HepG2 (cell line): ENCODE results near the gene ZMYND10. TPM values are rescaled to one million over a fixed set of nuclear protein-coding genes. Genes with fewer than 3 reads are reported as not detected.
A peak's percentile ranks its signal among the peaks of the same experiment; 100 is the strongest.

ENCODE experiments used
- CENPT ChIP-seq: sonication (generic); formaldehyde crosslinking; IDR thresholded peaks from 2 replicates; pipeline ENCODE4 v1.8.0; 2022; ENCODE audit warnings: low read depth, mild to moderate bottlenecking, moderate library complexity, missing genetic modification reagents
- FOXC1 ChIP-seq: sonication (generic); formaldehyde crosslinking; IDR thresholded peaks from 2 replicates; pipeline ENCODE4 v1.8.0; 2022; ENCODE audit warnings: mild to moderate bottlenecking, missing genetic modification reagents, borderline replicate concordance
- IKZF4 ChIP-seq: sonication (generic); formaldehyde crosslinking; IDR thresholded peaks from 2 replicates; pipeline ENCODE4 v1.5.1; 2020; ENCODE audit warnings: borderline replicate concordance, mild to moderate bottlenecking, low read depth, missing genetic modification reagents; ENCODE audit errors: not compliant biosample characterization
- MAZ ChIP-seq, 2 experiments: sonication (generic) in 1 of 2; formaldehyde crosslinking in 1 of 2; IDR thresholded peaks; 2 replicates each; pipeline versions ENCODE4 v1.5.0 to v1.6.1; 2012 to 2020; ENCODE audit warnings: low read depth in 2 of 2, mild to moderate bottlenecking in 2 of 2, borderline replicate concordance in 1 of 2, improper control_type of control experiment in 1 of 2, low read length in 1 of 2, missing genetic modification reagents in 1 of 2, moderate library complexity in 1 of 2
- PHF8 ChIP-seq: sonication (generic); formaldehyde crosslinking; IDR thresholded peaks from 2 replicates; pipeline ENCODE4 v1.5.0; 2020; ENCODE audit warnings: missing genetic modification reagents
- ZC3H13 ChIP-seq: sonication (generic); formaldehyde crosslinking; IDR thresholded peaks from 2 replicates; pipeline ENCODE4 v1.8.1; 2023; ENCODE audit warnings: mild to moderate bottlenecking, missing genetic modification reagents, moderate library complexity
- ZMYM3 ChIP-seq: sonication (generic); formaldehyde crosslinking; IDR thresholded peaks from 2 replicates; pipeline ENCODE4 v1.5.1; 2020; ENCODE audit warnings: mild to moderate bottlenecking, missing genetic modification reagents
- ZNF136 ChIP-seq: sonication (generic); formaldehyde crosslinking; IDR thresholded peaks from 2 replicates; pipeline ENCODE4 v1.8.1; 2022; ENCODE audit warnings: low read depth, mild to moderate bottlenecking, moderate library complexity, missing genetic modification reagents
- ZNF354B ChIP-seq: sonication (generic); formaldehyde crosslinking; IDR thresholded peaks from 2 replicates; pipeline ENCODE4 v1.8.0; 2022; ENCODE audit warnings: mild to moderate bottlenecking, missing genetic modification reagents
- ZNF644 ChIP-seq: IDR thresholded peaks from 2 replicates; pipeline ENCODE4 v1.6.1; 2016; ENCODE audit warnings: low read depth
- ZNF724P ChIP-seq: sonication (generic); formaldehyde crosslinking; IDR thresholded peaks from 2 replicates; pipeline ENCODE4 v1.8.0; 2022; ENCODE audit warnings: missing genetic modification reagents, borderline replicate concordance
- polyA plus RNA-seq, 8 experiments: library from polyadenylated mRNA; depleted of rRNA in 3 of 8; stranded (reverse) in 7 of 8; unstranded in 1 of 8; fragments of >200 nt; fragmentation: Illumina TruSeq in 4 of 8; extraction: Trizol in 4 of 8; gene quantifications; 2 replicates each; pipeline versions ENCODE4 v1.2.1 to v1.2.3, GENCODE V29; 2011 to 2016; ENCODE audit warnings: low read depth in 4 of 8, missing spikeins in 1 of 8, mixed read lengths in 1 of 8; ENCODE audit not compliant: insufficient read depth in 1 of 8
- total RNA-seq, 5 experiments: library from RNA; depleted of rRNA; stranded (reverse); fragments of >200 nt; fragmentation: Illumina TruSeq; extraction: Trizol; gene quantifications; 2 replicates each; pipeline ENCODE4 v1.2.3, GENCODE V29; 2016; ENCODE audit warnings: low read depth in 1 of 5
- TF ChIP-seq, protein P1 (sequence below): sonication (generic); formaldehyde crosslinking; IDR thresholded peaks from 2 replicates; pipeline ENCODE4 v1.5.1; 2020; ENCODE audit warnings: mild to moderate bottlenecking, missing genetic modification reagents, moderate library complexity
- TF ChIP-seq, protein P2 (sequence below): sonication (generic); formaldehyde crosslinking; IDR thresholded peaks from 2 replicates; pipeline ENCODE4 v1.4.0; 2020; ENCODE audit warnings: mild to moderate bottlenecking, missing genetic modification reagents
- TF ChIP-seq, protein P3 (sequence below): sonication (generic); formaldehyde crosslinking; IDR thresholded peaks from 2 replicates; pipeline ENCODE4 v1.4.0; 2020; ENCODE audit warnings: mild to moderate bottlenecking, missing genetic modification reagents
- TF ChIP-seq, protein P4 (sequence below): sonication (generic); formaldehyde crosslinking; IDR thresholded peaks from 2 replicates; pipeline ENCODE4 v1.8.1; 2023; ENCODE audit warnings: missing genetic modification reagents, inconsistent platforms, borderline replicate concordance

Gene ZMYND10
- total and polyA plus RNA-seq, 2 of the 13 experiments (the other 11 are each of a cell fraction or from before 2014, with no cell fraction given) = 0.60 to 0.74 TPM

DNA sequence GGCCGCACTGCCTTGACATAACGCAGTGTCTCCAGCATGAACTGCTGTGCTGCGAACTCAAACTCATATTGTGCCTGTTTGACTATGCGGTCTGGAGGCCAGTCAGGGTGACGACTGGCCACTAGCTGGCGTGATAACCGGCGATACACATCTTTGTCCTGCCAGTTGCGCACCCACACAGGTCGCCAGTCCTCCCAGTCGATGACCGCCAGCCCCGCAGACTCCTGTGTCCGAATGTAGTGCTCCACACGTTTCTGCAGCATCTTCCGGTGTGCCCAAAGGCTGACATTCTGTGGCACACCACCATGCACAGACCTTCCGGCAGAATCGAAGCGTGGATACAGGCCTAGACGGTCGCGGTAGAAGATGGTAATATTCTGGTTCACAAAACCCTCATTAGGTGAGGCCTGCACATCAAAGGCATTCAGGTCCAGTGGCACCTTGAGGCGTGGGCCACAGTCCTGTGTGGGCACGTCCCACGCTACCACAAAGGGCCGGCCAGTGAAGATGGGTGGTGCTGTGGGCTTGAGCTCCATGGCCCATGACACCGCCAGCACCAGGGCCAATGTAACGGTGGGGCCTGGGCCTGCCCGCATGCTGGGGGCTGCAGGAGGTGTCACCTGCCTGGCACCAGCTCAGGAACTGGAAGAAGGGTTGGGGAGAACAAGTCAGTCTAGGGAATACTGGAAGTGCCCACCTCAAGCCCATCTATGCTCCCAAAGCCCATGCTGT, 25.5 kb downstream of the ZMYND10 start (continued):
- TF ChIP-seq, protein P1, sequence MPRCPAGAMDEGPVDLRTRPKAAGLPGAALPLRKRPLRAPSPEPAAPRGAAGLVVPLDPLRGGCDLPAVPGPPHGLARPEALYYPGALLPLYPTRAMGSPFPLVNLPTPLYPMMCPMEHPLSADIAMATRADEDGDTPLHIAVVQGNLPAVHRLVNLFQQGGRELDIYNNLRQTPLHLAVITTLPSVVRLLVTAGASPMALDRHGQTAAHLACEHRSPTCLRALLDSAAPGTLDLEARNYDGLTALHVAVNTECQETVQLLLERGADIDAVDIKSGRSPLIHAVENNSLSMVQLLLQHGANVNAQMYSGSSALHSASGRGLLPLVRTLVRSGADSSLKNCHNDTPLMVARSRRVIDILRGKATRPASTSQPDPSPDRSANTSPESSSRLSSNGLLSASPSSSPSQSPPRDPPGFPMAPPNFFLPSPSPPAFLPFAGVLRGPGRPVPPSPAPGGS = no peak
- no peak for TF ChIP-seq PHF8 (CRISPR knock-in tag)
- TF ChIP-seq, protein P2, sequence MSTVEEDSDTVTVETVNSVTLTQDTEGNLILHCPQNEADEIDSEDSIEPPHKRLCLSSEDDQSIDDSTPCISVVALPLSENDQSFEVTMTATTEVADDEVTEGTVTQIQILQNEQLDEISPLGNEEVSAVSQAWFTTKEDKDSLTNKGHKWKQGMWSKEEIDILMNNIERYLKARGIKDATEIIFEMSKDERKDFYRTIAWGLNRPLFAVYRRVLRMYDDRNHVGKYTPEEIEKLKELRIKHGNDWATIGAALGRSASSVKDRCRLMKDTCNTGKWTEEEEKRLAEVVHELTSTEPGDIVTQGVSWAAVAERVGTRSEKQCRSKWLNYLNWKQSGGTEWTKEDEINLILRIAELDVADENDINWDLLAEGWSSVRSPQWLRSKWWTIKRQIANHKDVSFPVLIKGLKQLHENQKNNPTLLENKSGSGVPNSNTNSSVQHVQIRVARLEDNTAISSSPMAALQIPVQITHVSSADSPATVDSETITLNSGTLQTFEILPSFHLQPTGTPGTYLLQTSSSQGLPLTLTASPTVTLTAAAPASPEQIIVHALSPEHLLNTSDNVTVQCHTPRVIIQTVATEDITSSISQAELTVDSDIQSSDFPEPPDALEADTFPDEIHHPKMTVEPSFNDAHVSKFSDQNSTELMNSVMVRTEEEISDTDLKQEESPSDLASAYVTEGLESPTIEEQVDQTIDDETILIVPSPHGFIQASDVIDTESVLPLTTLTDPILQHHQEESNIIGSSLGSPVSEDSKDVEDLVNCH (CRISPR knock-in tag) = no peak
- no peak for TF ChIP-seq ZNF354B (CRISPR knock-in tag)
- no peak for TF ChIP-seq ZNF724P
- no peak for TF ChIP-seq ZNF644 (CRISPR knock-in tag)
- TF ChIP-seq ZNF136 = no peak
- TF ChIP-seq ZC3H13 = no peak
- no peak for TF ChIP-seq MAZ (IDR thresholded peaks at IDR 0.05; ENCODE audit: borderline replicate concordance, low read depth, low read length)
- TF ChIP-seq MAZ (CRISPR knock-in tag; IDR thresholded peaks at IDR 0.05; ENCODE audit: low read depth) = no peak
- TF ChIP-seq CENPT = no peak
- TF ChIP-seq IKZF4 (CRISPR knock-in tag) = no peak
- TF ChIP-seq, protein P3, sequence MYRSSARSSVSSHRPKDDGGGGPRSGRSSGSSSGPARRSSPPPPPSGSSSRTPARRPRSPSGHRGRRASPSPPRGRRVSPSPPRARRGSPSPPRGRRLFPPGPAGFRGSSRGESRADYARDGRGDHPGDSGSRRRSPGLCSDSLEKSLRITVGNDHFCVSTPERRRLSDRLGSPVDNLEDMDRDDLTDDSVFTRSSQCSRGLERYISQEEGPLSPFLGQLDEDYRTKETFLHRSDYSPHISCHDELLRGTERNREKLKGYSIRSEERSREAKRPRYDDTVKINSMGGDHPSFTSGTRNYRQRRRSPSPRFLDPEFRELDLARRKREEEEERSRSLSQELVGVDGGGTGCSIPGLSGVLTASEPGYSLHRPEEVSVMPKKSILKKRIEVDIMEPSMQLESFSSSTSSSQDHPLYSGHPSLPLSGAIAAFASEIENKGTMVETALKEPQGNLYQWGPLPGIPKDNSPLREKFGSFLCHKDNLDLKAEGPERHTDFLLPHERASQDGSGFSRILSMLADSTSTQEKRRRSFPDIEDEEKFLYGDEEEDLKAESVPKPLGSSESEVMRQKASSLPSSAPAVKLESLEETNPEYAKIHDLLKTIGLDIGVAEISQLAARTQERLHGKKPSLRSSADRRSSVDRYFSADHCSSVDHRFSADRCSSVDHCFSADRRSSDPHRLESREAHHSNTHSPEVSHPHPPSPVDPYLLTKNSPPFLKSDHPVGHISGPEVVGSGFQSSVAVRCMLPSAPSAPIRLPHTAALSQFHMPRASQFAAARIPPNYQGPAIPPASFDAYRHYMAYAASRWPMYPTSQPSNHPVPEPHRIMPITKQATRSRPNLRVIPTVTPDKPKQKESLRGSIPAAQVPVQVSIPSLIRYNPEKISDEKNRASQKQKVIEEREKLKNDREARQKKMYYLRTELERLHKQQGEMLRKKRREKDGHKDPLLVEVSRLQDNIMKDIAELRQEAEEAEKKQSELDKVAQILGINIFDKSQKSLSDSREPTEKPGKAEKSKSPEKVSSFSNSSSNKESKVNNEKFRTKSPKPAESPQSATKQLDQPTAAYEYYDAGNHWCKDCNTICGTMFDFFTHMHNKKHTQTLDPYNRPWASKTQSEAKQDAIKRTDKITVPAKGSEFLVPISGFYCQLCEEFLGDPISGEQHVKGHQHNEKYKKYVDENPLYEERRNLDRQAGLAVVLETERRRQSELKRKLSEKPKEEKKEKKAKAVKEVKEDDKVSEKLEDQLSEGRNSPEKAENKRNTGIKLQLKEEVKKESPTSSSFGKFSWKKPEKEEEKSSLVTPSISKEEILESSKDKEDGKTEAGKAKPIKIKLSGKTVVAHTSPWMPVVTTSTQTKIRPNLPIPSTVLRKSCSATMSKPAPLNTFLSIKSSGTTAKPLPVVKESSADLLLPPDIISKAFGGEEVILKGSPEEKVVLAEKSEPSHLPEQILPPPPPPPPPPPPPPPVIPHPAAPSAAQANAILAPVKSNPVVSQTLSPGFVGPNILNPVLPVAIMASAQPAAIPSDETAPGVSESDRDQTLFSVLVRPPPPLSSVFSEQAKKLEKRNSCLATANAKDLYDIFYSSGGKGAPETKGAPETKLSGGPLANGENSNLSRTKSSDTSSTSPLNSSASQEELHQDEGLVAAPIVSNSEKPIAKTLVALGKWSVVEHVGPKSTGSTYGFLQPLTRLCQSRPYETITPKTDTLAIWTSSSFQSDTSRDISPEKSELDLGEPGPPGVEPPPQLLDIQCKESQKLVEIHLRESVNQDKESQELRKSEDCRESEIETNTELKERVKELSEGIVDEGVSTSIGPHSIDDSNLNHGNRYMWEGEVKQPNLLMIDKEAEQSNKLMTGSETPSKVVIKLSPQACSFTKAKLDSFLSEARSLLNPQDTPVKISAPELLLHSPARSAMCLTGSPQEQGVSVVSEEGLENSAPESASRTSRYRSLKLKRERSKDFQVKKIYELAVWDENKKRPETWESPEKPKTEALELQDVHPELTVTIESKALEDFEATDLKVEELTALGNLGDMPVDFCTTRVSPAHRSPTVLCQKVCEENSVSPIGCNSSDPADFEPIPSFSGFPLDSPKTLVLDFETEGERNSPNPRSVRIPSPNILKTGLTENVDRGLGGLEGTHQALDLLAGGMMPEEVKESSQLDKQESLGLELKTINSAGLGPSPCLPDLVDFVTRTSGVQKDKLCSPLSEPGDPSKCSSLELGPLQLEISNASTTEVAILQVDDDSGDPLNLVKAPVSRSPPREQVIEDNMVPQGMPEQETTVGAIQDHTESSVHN (CRISPR knock-in tag) = no peak
- TF ChIP-seq ZMYM3 = no peak
- TF ChIP-seq, protein P4, sequence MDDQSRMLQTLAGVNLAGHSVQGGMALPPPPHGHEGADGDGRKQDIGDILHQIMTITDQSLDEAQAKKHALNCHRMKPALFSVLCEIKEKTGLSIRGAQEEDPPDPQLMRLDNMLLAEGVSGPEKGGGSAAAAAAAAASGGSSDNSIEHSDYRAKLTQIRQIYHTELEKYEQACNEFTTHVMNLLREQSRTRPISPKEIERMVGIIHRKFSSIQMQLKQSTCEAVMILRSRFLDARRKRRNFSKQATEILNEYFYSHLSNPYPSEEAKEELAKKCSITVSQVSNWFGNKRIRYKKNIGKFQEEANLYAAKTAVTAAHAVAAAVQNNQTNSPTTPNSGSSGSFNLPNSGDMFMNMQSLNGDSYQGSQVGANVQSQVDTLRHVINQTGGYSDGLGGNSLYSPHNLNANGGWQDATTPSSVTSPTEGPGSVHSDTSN = no peak
- TF ChIP-seq FOXC1 = 0 out of 2 replicates have a peak, but pooled peaks have one; percentile 15
